NCI-H2196 treated with DMSO at 0.1 percent for 48 hours (cell line): ENCODE data around the gene THBS1.

Experiments used
- DNase-seq: peaks from one replicate; lab custom pipeline; 2025; ENCODE audit not compliant: unreplicated experiment; lab: John Stamatoyannopoulos, UW

THBS1 gene

GRCh38 chr15:39629371-39629770 is 48.5 kb downstream of the THBS1 start:
- DNase-seq, result no peak

DNA sequence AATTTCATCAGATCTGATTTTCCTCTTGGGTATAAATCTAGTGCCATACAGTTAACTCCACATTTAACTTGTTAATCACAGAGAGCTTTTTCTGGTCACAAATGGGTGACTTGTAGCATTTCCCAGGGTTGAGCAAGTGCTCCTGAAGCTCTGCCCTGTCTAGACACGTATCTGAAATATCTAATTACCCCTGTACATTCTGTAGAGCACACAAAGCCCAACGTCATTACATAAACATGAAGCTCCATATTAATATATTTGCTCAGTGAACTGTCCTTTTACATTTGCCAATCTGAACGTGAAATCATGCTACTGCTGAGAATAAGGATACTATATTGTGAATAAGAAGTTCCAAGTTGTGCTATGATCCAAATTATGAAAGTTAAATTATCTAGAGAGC is 49.0 kb downstream of the THBS1 start:
- DNase-seq, result no peak

GRCh38 chr15:39631357-39631756 is 50.5 kb downstream of the THBS1 start:
- DNase-seq, result no peak

DNA sequence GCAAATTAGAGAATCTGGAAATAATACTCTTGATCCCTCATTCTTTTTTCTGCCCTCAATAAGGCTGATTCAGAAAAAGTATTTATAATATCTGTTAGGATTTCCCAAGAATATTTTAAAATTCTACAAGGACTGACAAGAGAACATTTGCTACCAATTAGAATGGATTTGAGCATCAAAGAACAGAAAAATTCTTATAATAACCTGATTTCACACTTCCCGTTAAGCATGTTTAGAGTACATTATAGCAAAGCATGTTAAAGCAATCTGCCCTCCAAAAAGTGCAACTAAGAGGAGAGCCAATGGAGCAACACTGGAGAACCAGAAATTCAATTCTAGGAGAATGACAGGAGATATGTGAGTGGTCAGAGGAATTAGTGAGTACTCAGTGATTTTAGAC is 57.2 kb downstream of the THBS1 start:
- no peak for DNase-seq

DNA sequence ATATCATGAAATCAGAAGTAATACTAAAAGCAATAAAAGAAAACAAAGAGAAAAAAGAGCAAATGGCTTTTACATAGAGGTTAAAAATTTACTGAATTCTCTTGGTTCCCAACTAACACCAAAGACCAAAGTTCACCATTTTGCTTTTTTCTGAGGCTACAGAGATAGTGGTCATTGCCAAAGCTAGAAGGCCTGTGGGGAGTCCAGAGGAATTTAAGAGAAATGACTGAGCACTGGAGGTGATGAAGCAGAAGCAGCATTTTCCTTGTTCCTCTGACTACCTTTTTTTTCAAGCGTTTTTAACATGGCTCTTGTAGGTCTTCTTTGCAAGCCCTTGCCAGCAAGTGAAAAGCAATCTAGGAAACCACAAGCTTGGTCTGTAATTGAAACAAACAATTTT is 58.2 kb downstream of the THBS1 start:
- no peak for DNase-seq

- no peak for DNase-seq
Observed at GRCh38 chr15:39640665-39641064, 59.8 kb downstream of the THBS1 start.

- DNase-seq, result no peak
Observed at GRCh38 chr15:39641191-39641889, 60.5 kb downstream of the THBS1 start.

- DNase-seq, result no peak
Observed at GRCh38 chr15:39642011-39642640, 61.2 kb downstream of the THBS1 start.

DNA sequence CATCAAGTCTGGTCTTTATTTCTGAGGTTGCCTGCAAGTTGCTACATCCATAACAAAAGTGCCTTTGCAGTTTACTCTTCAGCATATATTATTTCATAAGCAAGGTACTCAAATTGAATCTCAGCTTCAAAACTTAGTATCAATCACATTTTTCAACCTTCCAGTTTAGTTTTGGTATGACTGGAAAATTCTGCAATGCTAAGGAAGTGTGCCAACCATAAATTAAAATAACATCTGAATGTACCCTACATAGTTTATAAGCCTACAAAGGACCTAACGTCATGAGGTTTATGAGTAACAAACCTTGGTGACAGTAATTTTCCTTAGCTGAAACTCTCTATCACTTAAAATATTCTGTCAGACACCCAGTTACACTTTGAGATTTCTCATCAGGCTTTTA is 62.8 kb downstream of the THBS1 start:
- DNase-seq, result no peak

GRCh38 chr15:39644136-39644535 is 63.3 kb downstream of the THBS1 start:
- DNase-seq, result no peak

GRCh38 chr15:39645138-39645975 is 64.5 kb downstream of the THBS1 start:
- DNase-seq, result no peak

GRCh38 chr15:39645976-39646257 is 65.0 kb downstream of the THBS1 start:
- DNase-seq, result no peak

- DNase-seq, result no peak
Observed at GRCh38 chr15:39646425-39646824, 65.5 kb downstream of the THBS1 start.
